GM13976 (cell line): ENCODE results near the gene EMB.
A peak's percentile ranks its signal among the peaks of the same experiment; 100 is the strongest.
"Not testable (repeated sequence)": the region's sequence is repeated elsewhere in the genome, so short reads cannot be mapped to it uniquely, and the experiment has no call there.

Experiments used
- DNase-seq: peaks from one replicate; pipeline ENCODE4 v3.0.0; 2012; ENCODE audit warnings: low spot score
- CTCF ChIP-seq: IDR thresholded peaks from 2 replicates; pipeline ENCODE4 v1.5.1; 2012; ENCODE audit warnings: borderline replicate concordance, mild to moderate bottlenecking; ENCODE audit not compliant: insufficient read depth; ENCODE audit errors: extremely low read depth, missing control alignments, control extremely low read depth
- in situ Hi-C: fragments of 300-500 bp; cut with MboI; formaldehyde crosslinking; loops from one replicate; pipeline ENCODE4 v1.12.0; 2022; ENCODE audit warnings: low sequenced_read_pairs, mixed read lengths, inconsistent platforms; ENCODE audit not compliant: unreplicated experiment

The EMB gene

GRCh38 chr5:50440651-50441492 is at the start of gene EMB:
EMB (minus strand) TSS chr5:50441288; CDS start chr5:50441151, 137 bp downstream.
- TF ChIP-seq CTCF, result peak; percentile 56
- DNase-seq, result peak; percentile 66
- in situ Hi-C loops, result loop anchor here (25.0 kb wide), 1 partner anchor 296 kb away; no protein-coding TSS in a partner anchor

GRCh38 chr5:50489491-50489890 is 48.4 kb upstream of the EMB start:
- DNase-seq, in situ Hi-C loops: not testable (repeated sequence)

- in situ Hi-C loops, DNase-seq: not testable (repeated sequence)
These were observed 37.7 kb upstream of the EMB start for GRCh38 chr5:50478790-50479189.

GRCh38 chr5:50476549-50476948 is 35.5 kb upstream of the EMB start:
- in situ Hi-C loops, result no loop called here
- no peak for DNase-seq
- TF ChIP-seq CTCF, result no peak

GRCh38 chr5:50465015-50465414 is 23.9 kb upstream of the EMB start:
- DNase-seq, in situ Hi-C loops: not testable (repeated sequence)

GRCh38 chr5:50463726-50464125 is 22.6 kb upstream of the EMB start:
- in situ Hi-C loops, result no loop called here
- DNase-seq, result no peak
- no peak for TF ChIP-seq CTCF

- TF ChIP-seq CTCF, result no peak
- in situ Hi-C loops, result no loop called here
- DNase-seq, result no peak
These were observed 22.0 kb upstream of the EMB start for GRCh38 chr5:50463047-50463446.

GRCh38 chr5:50462579-50462978 is 21.5 kb upstream of the EMB start:
- DNase-seq, in situ Hi-C loops: not testable (repeated sequence)

- DNase-seq, in situ Hi-C loops: not testable (repeated sequence)
These were observed 17.3 kb upstream of the EMB start for GRCh38 chr5:50458372-50458771.

- in situ Hi-C loops, result loop anchor here (25.0 kb wide), 1 partner anchor 288 kb away; no protein-coding TSS in a partner anchor
- DNase-seq, result not testable (repeated sequence)
These were observed 8.2 kb upstream of the EMB start for GRCh38 chr5:50449241-50449640.
